GM19468 (cell line): ENCODE results near the gene SAC3D1.
A peak's percentile ranks its signal among the peaks of the same experiment; 100 is the strongest.
"Not testable (repeated sequence)": the region's sequence is repeated elsewhere in the genome, so short reads cannot be mapped to it uniquely, and the experiment has no call there.

Experiments
- ATAC-seq: cut with Tn5 transposase; IDR thresholded peaks from one replicate; pipeline ENCODE4 v1.9.1; 2021; ENCODE audit warnings: mild to moderate bottlenecking, moderate library complexity, moderate number of reproducible peaks; ENCODE audit not compliant: unreplicated experiment; ENCODE audit errors: extremely low read depth

Gene SAC3D1

DNA sequence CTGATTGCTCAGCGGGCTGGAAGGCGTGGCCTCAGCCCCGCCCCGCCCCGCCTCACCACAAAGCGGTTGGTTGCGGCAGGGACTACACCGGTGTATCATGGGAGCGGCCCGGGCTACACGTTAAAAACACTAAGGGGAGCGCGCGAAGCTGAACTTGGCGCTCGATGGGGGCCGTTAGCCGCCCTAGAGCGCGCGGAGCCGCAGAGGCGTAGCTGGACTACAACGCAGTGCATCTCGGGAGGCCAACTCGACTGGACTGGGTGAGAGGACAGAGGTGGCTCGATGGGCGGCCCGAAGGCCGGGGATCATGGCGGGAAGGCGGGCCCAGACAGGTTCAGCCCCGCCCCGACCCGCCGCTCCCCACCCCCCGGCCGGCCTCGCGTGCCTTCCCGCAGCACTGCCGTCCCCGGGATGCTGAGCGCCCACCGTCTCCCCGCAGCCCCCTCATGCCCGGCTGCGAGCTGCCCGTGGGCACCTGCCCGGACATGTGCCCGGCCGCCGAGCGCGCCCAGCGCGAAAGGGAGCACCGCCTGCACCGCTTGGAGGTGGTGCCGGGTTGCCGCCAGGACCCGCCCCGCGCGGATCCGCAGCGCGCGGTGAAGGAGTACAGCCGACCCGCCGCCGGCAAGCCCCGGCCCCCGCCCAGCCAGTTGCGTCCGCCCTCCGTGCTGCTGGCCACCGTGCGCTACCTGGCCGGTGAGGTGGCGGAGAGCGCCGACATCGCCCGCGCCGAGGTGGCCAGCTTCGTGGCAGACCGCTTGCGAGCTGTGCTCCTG is at the start of gene SAC3D1:
SAC3D1 (plus strand) TSS at position 364 of the 776 bp plus-strand sequence; CDS start at position 447, 83 bp downstream.
- peak; percentile 66 for ATAC-seq

DNA sequence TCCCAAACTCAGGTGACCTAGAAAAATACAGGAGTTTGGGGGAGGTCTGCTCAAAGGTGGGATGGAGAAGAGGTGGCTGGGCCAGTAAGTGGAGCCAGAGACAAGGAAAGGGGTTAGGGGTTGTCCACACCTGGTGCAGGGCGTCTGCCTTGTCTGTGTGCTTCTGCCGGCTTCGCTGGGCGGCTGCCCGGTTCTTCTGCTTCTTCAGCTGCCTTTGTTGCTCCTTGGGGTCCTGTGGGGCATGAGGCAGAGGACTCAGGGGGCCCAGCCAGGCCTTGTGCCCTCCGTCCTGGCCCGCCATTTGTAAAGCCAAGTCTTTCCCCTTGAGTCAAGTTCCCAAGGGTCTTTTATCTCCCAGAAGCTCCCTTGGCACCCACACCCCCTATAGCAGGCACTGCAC is 46.7 kb upstream of the SAC3D1 start:
- ATAC-seq = no peak

DNA sequence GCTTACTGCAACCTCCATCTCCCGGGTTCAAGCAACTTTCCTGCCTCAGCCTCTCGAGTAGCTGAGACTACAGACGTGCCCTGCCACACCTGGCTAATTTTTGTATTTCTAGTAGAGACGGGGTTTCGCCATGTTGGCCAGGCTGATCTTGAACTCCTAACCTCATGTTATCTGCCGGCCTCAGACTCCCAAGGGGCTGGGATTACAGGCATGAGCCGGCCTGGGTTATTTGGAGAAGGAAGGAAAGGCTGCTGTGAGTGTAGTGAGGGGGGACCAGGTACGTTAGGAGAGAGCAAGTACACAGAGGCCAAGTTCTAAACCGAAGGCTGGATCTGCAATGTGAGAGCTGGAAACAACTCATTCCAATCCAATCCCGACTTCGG is 44.7 kb upstream of the SAC3D1 start:
- ATAC-seq = no peak

- ATAC-seq = no peak
Observed at GRCh38 chr11:64996710-64997380, 44.2 kb upstream of the SAC3D1 start, which contains the start of gene BATF2. BATF2 (minus strand) TSS chr11:64996971; CDS start chr11:64996914, 57 bp downstream.

DNA sequence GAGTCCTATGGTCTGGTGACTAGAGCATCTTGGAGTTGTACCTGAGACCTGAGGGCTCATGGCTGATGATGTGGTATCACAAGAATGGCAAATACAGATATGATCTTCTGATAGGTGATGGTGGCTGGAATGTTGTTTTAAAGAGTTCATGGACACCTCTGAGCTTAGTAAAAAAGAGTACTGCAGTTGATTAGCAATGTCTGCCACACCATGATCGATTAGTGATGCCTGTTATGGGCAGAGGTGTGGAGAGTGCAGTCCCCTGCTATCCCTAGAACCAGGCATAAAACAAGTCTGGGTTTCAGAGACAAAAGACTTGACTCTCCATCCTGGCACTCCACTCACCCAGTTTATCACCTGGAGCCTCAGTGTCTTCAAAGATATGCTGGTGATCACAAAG is 42.9 kb upstream of the SAC3D1 start:
- ATAC-seq = no peak

- no peak for ATAC-seq
Observed at GRCh38 chr11:64998690-64999431, 42.1 kb upstream of the SAC3D1 start.

DNA sequence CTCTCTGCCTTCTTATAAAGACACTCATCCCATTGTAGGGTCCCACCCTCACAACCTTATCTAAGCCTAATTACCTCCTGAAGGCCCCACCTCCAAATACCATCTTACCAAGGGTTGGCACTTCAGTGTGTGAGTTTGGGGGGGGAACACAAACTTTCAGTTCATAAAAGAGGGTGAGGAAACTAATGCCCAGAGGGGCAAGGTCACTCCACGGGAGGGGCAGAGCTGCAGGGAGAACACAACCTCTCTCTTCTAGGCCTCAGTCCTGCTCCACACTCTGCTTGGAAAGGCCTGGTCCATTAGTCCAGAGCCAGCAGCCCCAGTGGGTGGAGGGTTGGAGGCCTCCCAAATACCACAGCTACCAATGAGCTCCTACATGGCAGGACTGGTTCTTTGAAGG is 41.5 kb upstream of the SAC3D1 start:
- no peak for ATAC-seq

- no peak for ATAC-seq
Observed at GRCh38 chr11:65002706-65003105, 38.3 kb upstream of the SAC3D1 start.

- no peak for ATAC-seq
Observed at GRCh38 chr11:65003282-65003681, 37.7 kb upstream of the SAC3D1 start.

- not testable (repeated sequence) for ATAC-seq
Observed at GRCh38 chr11:65003968-65004367, 37.0 kb upstream of the SAC3D1 start.

GRCh38 chr11:65008016-65008415 is 33.0 kb upstream of the SAC3D1 start:
- no peak for ATAC-seq

DNA sequence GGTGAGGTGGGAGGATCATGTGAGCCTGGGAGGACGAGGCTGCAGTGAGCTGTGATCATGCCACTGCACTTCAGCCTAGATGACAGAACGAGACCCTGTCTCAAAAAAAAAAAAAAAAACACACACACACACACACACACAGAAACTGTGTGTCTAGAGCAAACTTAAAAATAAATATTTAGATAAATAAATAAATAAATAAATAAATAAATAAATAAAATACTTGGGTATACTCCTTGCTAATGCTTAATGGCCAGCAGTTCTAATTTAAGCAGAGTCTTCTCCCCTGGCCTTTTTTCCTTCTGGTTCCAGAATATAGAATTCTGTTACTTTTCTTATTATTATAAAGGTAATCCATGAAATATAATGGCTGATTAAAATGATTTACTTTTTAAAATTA is 32.1 kb upstream of the SAC3D1 start:
- no peak for ATAC-seq

DNA sequence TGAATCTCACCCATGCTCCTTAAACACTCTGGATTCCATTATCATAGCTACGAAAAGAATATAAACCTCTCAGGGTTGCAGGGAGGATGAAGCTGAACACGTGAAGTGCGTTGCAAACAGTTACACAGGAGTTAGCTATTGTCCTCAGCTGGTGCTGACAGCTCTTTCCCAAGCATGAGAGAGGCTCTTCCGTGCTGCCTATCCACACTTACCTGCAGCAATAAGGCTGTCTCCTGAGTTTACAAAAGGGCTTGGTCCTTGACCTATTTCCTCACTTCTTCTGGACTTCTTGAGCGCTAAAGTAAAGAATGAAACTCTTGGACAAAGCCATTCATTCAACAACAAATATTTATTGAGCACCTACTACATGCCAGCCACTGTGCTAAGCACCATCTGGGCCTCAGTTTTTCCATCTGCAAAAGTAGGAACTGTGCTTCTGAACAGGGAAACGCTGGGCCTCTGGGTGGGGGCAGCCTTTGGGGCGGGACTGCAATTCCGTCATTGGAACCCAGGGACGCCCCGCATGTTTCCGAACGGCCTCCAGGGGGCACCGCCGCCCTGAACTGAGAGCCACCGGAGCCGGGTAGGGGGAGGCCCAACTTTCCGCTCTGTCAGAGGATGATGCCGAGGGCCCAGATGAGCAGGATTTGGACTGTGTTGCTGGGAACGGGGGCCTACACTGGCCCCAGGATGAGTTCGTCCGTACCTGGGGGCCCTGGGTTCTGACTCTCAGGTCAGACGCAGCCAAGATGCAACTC is 27.7 kb upstream of the SAC3D1 start:
- peak; percentile 12 for ATAC-seq

DNA sequence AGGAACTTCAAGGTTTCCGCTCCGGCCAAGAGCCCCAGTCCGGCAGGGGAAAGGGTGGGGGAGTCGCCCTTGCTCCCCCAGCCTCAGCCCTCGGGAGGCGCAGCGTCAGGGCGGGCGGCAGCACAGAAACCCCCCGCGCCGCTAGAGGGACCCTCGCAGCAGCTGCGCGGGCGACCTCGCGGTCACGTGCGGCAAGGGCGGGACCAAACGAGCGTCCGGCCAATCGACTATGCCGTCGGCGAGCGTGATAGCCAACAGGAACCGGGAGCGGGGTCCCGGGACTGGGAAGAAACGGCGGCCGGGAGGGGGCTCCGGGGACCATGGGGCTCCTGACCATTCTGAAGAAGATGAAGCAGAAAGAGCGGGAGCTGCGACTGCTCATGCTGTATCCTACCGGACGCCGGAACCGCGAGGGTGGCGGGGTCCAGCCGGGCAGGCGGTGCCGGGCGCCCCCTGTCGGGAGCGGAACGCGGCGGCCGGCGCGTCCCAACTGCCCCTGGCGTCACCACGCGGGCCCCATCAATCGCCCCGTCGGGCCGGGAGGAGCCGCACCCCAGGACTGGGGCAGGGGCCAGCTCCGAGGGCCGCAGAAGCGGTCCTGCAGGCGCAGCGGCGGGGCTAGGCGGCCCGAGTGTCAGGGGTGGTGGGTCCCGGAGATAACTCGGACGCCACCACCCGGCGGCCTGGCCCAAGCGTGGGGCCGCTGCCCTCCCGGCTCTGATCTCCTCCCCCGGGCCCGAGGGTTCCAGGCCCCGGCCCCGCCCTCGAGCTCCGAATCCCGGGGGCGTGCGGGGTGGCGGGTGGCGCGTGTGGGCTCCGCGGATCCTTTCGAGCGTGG is 26.9 kb upstream of the SAC3D1 start, which contains the start of gene ARL2:
ARL2 (plus strand) TSS at position 273 of the 838 bp plus-strand sequence; CDS start at position 321, 48 bp downstream.
- ATAC-seq = peak; percentile 38

GRCh38 chr11:65014726-65015227 is 26.2 kb upstream of the SAC3D1 start:
- no peak for ATAC-seq

- no peak for ATAC-seq
Observed at GRCh38 chr11:65016705-65017104, 24.3 kb upstream of the SAC3D1 start.

DNA sequence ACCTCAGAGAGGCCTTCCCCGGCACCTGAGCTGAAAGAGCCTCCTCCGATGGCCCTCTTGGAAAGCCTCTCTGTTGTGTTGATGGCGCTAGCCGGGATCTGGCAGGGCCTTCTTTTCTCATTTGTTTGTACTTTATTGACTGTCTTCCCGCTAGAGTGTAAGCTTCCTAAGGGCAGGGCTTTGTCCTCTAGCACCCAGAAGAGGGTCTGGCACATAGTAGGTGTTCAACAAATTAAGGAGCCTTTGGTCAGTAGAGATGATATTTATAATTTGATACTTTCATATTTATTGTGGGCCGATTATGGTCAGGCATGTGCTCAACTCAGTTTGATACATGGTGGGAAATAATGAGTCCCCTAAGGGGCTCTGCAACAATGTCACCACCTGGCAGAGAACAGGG is 23.1 kb upstream of the SAC3D1 start:
- no peak for ATAC-seq

GRCh38 chr11:65019824-65020223 is 21.2 kb upstream of the SAC3D1 start:
- no peak for ATAC-seq

DNA sequence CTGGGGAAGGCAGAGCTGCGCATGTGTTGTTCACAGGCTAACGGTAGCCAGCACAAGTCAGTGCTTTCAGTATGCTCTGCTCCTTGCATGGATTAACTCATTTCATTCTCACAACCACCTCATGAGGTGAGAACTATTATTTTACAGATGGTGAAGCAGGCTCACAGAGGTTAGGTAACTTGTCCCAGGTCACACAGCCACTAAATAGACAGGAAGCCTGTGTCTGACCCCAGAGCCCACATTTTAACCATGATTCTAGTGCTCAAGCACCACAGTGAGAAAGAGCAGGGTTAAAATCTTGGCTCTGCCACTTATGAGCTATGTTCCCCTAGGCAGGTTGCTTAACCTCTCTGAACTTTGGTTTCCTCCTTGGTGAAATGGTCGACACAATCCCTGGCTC is 20.0 kb upstream of the SAC3D1 start:
- ATAC-seq = no peak
